ENCODE measurements around the gene SLC24A3. TPM values are rescaled to one million over a fixed set of nuclear protein-coding genes. Genes with fewer than 3 reads are reported as not detected.

The SLC24A3 gene
- total RNA-seq, 1 experiment from 2014 or later = not detected

- DNase-seq (ENCODE audit: low read depth, low spot score) (no peak), ATAC-seq (no peak)
- in situ Hi-C loops (cut with HindIII; ENCODE audit: low pct_unique_long_range_greater_than_20kb, low sequenced_read_pairs) (no loop called here), intact Hi-C loops (cut with micrococcal nuclease; ENCODE audit: unreplicated experiment) (no loop called here)
- POLR2A ChIA-PET = no interaction called here
- Histone ChIP-seq H3K27me3 (ENCODE audit: control insufficient read depth, insufficient read depth, low read length) (no peaks in the 10 kb centered on the region), H3K4me1 (ENCODE audit: control insufficient read depth, insufficient read depth, low read length) (no peaks in the 10 kb centered on the region), H3K36me3 (ENCODE audit: control insufficient read depth, insufficient read depth, low read length) (no peaks in the 10 kb centered on the region), H3K4me3 (ENCODE audit: low read depth in 2 of 2, low read length in 2 of 2) (no peak overlapping the region), H3K9me3 (ENCODE audit: control insufficient read depth, insufficient read depth, low read depth, low read length) (no peaks in the 10 kb centered on the region), H3K27ac (ENCODE audit: low read length) (no peak overlapping the region)
- CTCF ChIA-PET = no interaction called here
- TF ChIP-seq CTCF (IDR thresholded peaks at IDR 0.05) = no peak
- BruUV-seq (replicated peaks) = no TSS peak
Observed at GRCh38 chr20:19600042-19600441, 387.6 kb downstream of the SLC24A3 start.

GRCh38 chr20:19601126-19601810 is 388.8 kb downstream of the SLC24A3 start:
- intact Hi-C loops (cut with micrococcal nuclease; ENCODE audit: unreplicated experiment) = no loop called here
- no peak for TF ChIP-seq SIN3A (IDR thresholded peaks at IDR 0.05; ENCODE audit: borderline replicate concordance, insufficient read depth, low read depth, low read length)
- TF ChIP-seq POLR2AphosphoS5 (IDR thresholded peaks at IDR 0.05; ENCODE audit: low read depth, low read length) = no peak
- no peak for TF ChIP-seq TCF7L2 (IDR thresholded peaks at IDR 0.05; ENCODE audit: low read depth, low read length)
- TF ChIP-seq CTCF (IDR thresholded peaks at IDR 0.05) = no peak
- no peak for TF ChIP-seq REST (IDR thresholded peaks at IDR 0.05; ENCODE audit: insufficient read depth in 1 of 2, low read depth in 2 of 2, low read length in 1 of 2)
- H3K9me3 ChIP-seq (ENCODE audit: control insufficient read depth, insufficient read depth, low read depth, low read length) = no peaks in the 10 kb centered on the region
- in situ Hi-C loops (cut with HindIII; ENCODE audit: low pct_unique_long_range_greater_than_20kb, low sequenced_read_pairs) = no loop called here
- H3K36me3 ChIP-seq (ENCODE audit: control insufficient read depth, insufficient read depth, low read length) = no peaks in the 10 kb centered on the region
- H3K4me1 ChIP-seq (ENCODE audit: control insufficient read depth, insufficient read depth, low read length) = no peaks in the 10 kb centered on the region
- no TSS peak for BruUV-seq (replicated peaks)
- POLR2A ChIA-PET = no interaction called here
- ATAC-seq = no peak
- no peak for DNase-seq (ENCODE audit: low read depth, low spot score)
- H3K27me3 ChIP-seq (ENCODE audit: control insufficient read depth, insufficient read depth, low read length) = no peaks in the 10 kb centered on the region
- no peak overlapping the region for H3K4me3 ChIP-seq (ENCODE audit: low read depth in 2 of 2, low read length in 2 of 2)
- no peak overlapping the region for H3K27ac ChIP-seq (ENCODE audit: low read length)
- CTCF ChIA-PET = no interaction called here

Measured in Panc1 (cell line).